K562 (cell line): ENCODE data around the gene HELB. TPM values are rescaled to one million over a fixed set of nuclear protein-coding genes. Genes with fewer than 3 reads are reported as not detected.
A peak's percentile ranks its signal among the peaks of the same experiment; 100 is the strongest.

ENCODE experiments used
- ATAC-seq: fragments of 200-7000 bp; cut with Tn5 transposase; 3 replicates; pipeline ENCODE4 v1.9.1; 2020; ENCODE audit warnings: moderate library complexity
- BruUV-seq: library from RNA; stranded (reverse); fragments of 400-500 nt; replicated peaks from 2 replicates; lab custom pipeline; 2021; lab: Mats Ljungman, UMichigan
- CTCF ChIA-PET: fragments of 300-600 bp; formaldehyde crosslinking; extraction: SDS; loops from one replicate; lab custom pipeline; 2021; ENCODE audit warnings: low intra/inter-chr PET ratio; lab: Yijun Ruan, JAX
- POLR2A ChIA-PET: fragments of 300-600, 350-650 bp; sonication (Branson Sonifier 250); formaldehyde crosslinking; extraction: SDS; loops from one replicate; lab custom pipeline; 2021; ENCODE audit warnings: antibody characterized with exemption, inconsistent platforms; lab: Yijun Ruan, JAX
- DNase-seq, 4 experiments: peaks; one replicate each; pipeline versions ENCODE4 v3.0.0 to v3.0.0-alpha.2; 2011 to 2018; ENCODE audit warnings: low spot score in 3 of 4, mixed read lengths in 3 of 4; ENCODE audit errors: extremely low read depth in 1 of 4
- FAIRE-seq: peaks from 2 replicates; lab custom pipeline; 2011; peaks lifted over from hg19 to GRCh38; lab: Jason Lieb, UNC
- H2AFZ ChIP-seq: 2 replicates; pipeline ENCODE4 v1.6.0; 2011; ENCODE audit warnings: low read depth, low read length, control low read depth, inconsistent platforms
- H3K27ac ChIP-seq: fragments of 200-600 bp; 3 replicates; pipeline ENCODE4 v1.8.0; 2011; ENCODE audit warnings: low read depth, mild to moderate bottlenecking, control low read depth, inconsistent platforms, low read length, moderate library complexity, mixed read lengths; ENCODE audit errors: extremely low read depth
- H3K27me3 ChIP-seq, 2 experiments: fragments of 300-600 bp in 1 of 2; 2 replicates in 1 of 2; 3 replicates in 1 of 2; pipeline versions ENCODE4 v1.6.0 to v1.8.0; 2011; ENCODE audit warnings: inconsistent platforms in 2 of 2, low read length in 2 of 2, mild to moderate bottlenecking in 1 of 2, mixed read lengths in 1 of 2, moderate library complexity in 1 of 2; ENCODE audit not compliant: control insufficient read depth in 2 of 2, insufficient read depth in 2 of 2
- H3K36me3 ChIP-seq: fragments of 300-600 bp; 3 replicates; pipeline ENCODE4 v1.8.0; 2011; ENCODE audit warnings: mild to moderate bottlenecking, low read length, inconsistent platforms; ENCODE audit not compliant: control insufficient read depth, insufficient read depth
- H3K4me1 ChIP-seq, 2 experiments: fragments of 200-600 bp in 1 of 2; replicated peaks in 1 of 2; 2 replicates in 1 of 2; 3 replicates in 1 of 2; pipeline versions ENCODE4 v1.5.1 to v1.8.0; 2011; ENCODE audit warnings: inconsistent platforms in 2 of 2, low read length in 2 of 2, mild to moderate bottlenecking in 1 of 2, mixed read lengths in 1 of 2, moderate library complexity in 1 of 2; ENCODE audit not compliant: control insufficient read depth in 2 of 2, insufficient read depth in 2 of 2
- H3K4me2 ChIP-seq: 2 replicates; pipeline ENCODE4 v1.6.1; 2011; ENCODE audit warnings: low read length, control low read depth, inconsistent platforms, mixed read lengths; ENCODE audit not compliant: insufficient read depth
- H3K4me3 ChIP-seq: fragments of 200-600 bp; sonication (generic), shearing (Covaris generic); 2 replicates; pipeline ENCODE4 v1.5.1; 2016; ENCODE audit warnings: control low read depth, inconsistent platforms
- H3K79me2 ChIP-seq: fragments of 200-600 bp; 3 replicates; pipeline ENCODE4 v1.8.0; 2011; ENCODE audit warnings: low read length, inconsistent platforms; ENCODE audit not compliant: control insufficient read depth, insufficient read depth
- H3K9ac ChIP-seq, 2 experiments: 2 replicates each; pipeline versions ENCODE4 v1.6.0 to v1.6.1; 2011; ENCODE audit warnings: low read depth in 2 of 2, low read length in 2 of 2, control low read depth in 1 of 2, inconsistent platforms in 1 of 2, mild to moderate bottlenecking in 1 of 2, mixed read lengths in 1 of 2; ENCODE audit not compliant: insufficient read depth in 1 of 2
- H3K9me1 ChIP-seq: one replicate; pipeline ENCODE4 v1.6.0; 2011; ENCODE audit warnings: inconsistent platforms, mild to moderate bottlenecking, low read length, moderate library complexity; ENCODE audit not compliant: control insufficient read depth, insufficient read depth
- H3K9me3 ChIP-seq: replicated peaks from 2 replicates; pipeline ENCODE4 v1.5.1; 2011; ENCODE audit warnings: low read depth, low read length, inconsistent platforms; ENCODE audit not compliant: control insufficient read depth, insufficient read depth
- H4K20me1 ChIP-seq: replicated peaks from 2 replicates; pipeline ENCODE4 v1.6.1; 2011; ENCODE audit warnings: low read length, inconsistent platforms, mixed read lengths; ENCODE audit not compliant: control insufficient read depth, insufficient read depth
- ARID2 ChIP-seq: fragments of 450-650 bp; IDR thresholded peaks from 2 replicates; pipeline ENCODE4 v1.6.1; 2017; ENCODE audit warnings: antibody characterized with exemption, mild to moderate bottlenecking
- ESRRA ChIP-seq: fragments of 450-650 bp; IDR thresholded peaks from 2 replicates; pipeline ENCODE4 v1.6.1; 2014; ENCODE audit warnings: low read depth, mild to moderate bottlenecking, moderate library complexity, borderline replicate concordance
- KDM4B ChIP-seq, 2 experiments: fragments of 450-650 bp in 1 of 2; sonication (generic) in 1 of 2; IDR thresholded peaks; 2 replicates each; pipeline ENCODE4 v1.6.1; 2016 to 2017; ENCODE audit warnings: borderline replicate concordance in 2 of 2, antibody characterized with exemption in 1 of 2, low read depth in 1 of 2, mild to moderate bottlenecking in 1 of 2
- MYNN ChIP-seq, 2 experiments: sonication (generic); formaldehyde crosslinking in 1 of 2; IDR thresholded peaks; 2 replicates each; pipeline versions ENCODE4 v1.5.0 to v1.6.1; 2016 to 2020; ENCODE audit warnings: antibody characterized with exemption in 1 of 2, missing genetic modification reagents in 1 of 2
- NCOA6 ChIP-seq: fragments of 450-650 bp; IDR thresholded peaks from 2 replicates; pipeline ENCODE4 v1.6.1; 2017; ENCODE audit warnings: mild to moderate bottlenecking
- NUFIP1 ChIP-seq: fragments of 450-650 bp; IDR thresholded peaks from 2 replicates; pipeline ENCODE4 v1.6.1; 2018; ENCODE audit not compliant: partially characterized antibody
- POU5F1 ChIP-seq: fragments of 150-350 bp; IDR thresholded peaks from 2 replicates; pipeline ENCODE4 v1.6.1; 2014; ENCODE audit warnings: borderline replicate concordance, low read length, low read depth, mild to moderate bottlenecking; ENCODE audit not compliant: partially characterized antibody
- RBFOX2 ChIP-seq: fragments of 200-400 bp; formaldehyde crosslinking; IDR thresholded peaks from 2 replicates; pipeline ENCODE4 v1.6.1; 2017; ENCODE audit warnings: low read depth, mild to moderate bottlenecking, low read length, moderate library complexity
- ZNF143 ChIP-seq: sonication (generic); formaldehyde crosslinking; IDR thresholded peaks from 2 replicates; pipeline ENCODE4 v1.9.0; 2022; ENCODE audit warnings: mild to moderate bottlenecking, missing genetic modification reagents
- WGBS: fragments of 100-300 bp; shearing (Covaris generic); methylation state at CpG from one replicate; pipeline ENCODE4 v1.1.6; 2016; ENCODE audit warnings: low coverage, mixed read lengths; ENCODE audit not compliant: insufficient coverage; ENCODE audit errors: missing lambda C conversion rate; 5-methylcytosine and 5-hydroxymethylcytosine counted together
- in situ Hi-C: fragments of 300-500 bp; cut with MboI; formaldehyde crosslinking; loops from 4 replicates; pipeline ENCODE4 v1.15.0; 2018; ENCODE audit warnings: inconsistent platforms, mixed read lengths
- intact Hi-C: fragments of 100-400 bp; cut with micrococcal nuclease; formaldehyde crosslinking; loops from 2 replicates; pipeline ENCODE4 v1.14.2; 2022
- polyA plus RNA-seq, 8 experiments: library from polyadenylated mRNA; depleted of rRNA in 4 of 8; stranded (reverse) in 5 of 8; unstranded in 3 of 8; fragments of >200 nt; fragmentation: Nextera tagmentation in 2 of 8; fragmentation: Illumina TruSeq in 1 of 8; extraction: Ambion mirVana in 2 of 8; extraction: Trizol in 1 of 8; gene quantifications; 2 replicates each; pipeline versions ENCODE4 v1.2.1 to v1.2.3, GENCODE V29; 2011 to 2014; ENCODE audit warnings: inconsistent platforms in 1 of 8, missing spikeins in 1 of 8
- total RNA-seq, 7 experiments: library from RNA; depleted of rRNA in 6 of 7; stranded (reverse); fragments of >200 nt in 6 of 7; fragmentation: Illumina TruSeq in 2 of 7; extraction: Trizol in 2 of 7; gene quantifications; 2 replicates each; pipeline versions ENCODE4 v1.2.1 to v1.2.3, GENCODE V29; 2011 to 2021; ENCODE audit warnings: low replicate concordance in 1 of 7
- TF ChIP-seq, protein P1 (sequence below): fragments of 250-450 bp; sonication (Bioruptor Pico); IDR thresholded peaks from 2 replicates; pipeline ENCODE4 v1.4.0; 2020; ENCODE audit warnings: mild to moderate bottlenecking, moderate library complexity
- TF ChIP-seq, protein P2 (sequence below): sonication (generic); formaldehyde crosslinking; IDR thresholded peaks from 2 replicates; pipeline ENCODE4 v1.8.1; 2023; ENCODE audit warnings: mild to moderate bottlenecking, missing genetic modification reagents
- TF ChIP-seq, protein P3 (sequence below): fragments of 250-450 bp; sonication (Bioruptor Pico); IDR thresholded peaks from 2 replicates; pipeline ENCODE4 v1.8.0; 2021; ENCODE audit warnings: moderate library complexity, mild to moderate bottlenecking, inconsistent platforms

The HELB gene
- total and polyA plus RNA-seq, 9 of the 15 experiments (the other 6 are each of a cell fraction or from before 2014, with no cell fraction given) = 0.74 to 7.6 (median 2.4) TPM

DNA sequence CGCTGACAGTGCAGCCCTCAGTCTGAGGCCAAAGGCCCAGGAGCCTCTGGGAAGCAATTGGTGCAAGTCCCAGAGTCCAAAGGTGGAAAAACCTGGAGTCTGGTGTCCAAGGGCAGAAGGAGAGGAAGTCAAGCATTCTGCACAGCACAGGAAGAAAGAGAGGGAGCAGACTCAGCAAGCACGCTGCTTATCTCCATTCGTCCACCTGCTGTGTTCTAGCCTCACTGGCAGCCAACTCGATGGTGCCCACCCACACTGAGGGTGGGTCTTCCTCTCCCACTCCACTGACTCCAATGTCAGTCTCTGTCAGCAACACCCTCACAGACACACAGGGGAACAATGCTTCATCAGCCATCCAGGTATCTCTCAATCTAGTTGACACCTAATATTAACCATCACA, 38.8 kb downstream of the HELB start:
- Histone ChIP-seq H4K20me1 (no peaks in the 10 kb centered on the region), H3K4me2 (no peak overlapping the region), H3K27me3 (no peaks in the 10 kb centered on the region), H3K9me3 (no peaks in the 10 kb centered on the region; the same call in 1 of the 2 replicates), H3K36me3 (peaks cover 6% of the 10 kb centered on the region; the same call in 2 of the 3 replicates), H3K79me2 (no peaks in the 10 kb centered on the region), H3K4me3 (no peak overlapping the region), H3K4me1 (peaks cover 0 to 7% of the 10 kb centered on the region in 2 experiments; a peak in 2 of 5 replicates), H2AFZ (no peak overlapping the region), H3K9me1 (no peaks in the 10 kb centered on the region), H3K27ac (no peak overlapping the region), H3K9ac (no peak overlapping the region)
- 27% methylated on average over 4 of the region's 4 CpGs for WGBS
- ATAC-seq (no peak), DNase-seq (peak in 1 of 4 experiments; percentile 6), FAIRE-seq (no peak)
- intact Hi-C loops (no loop called here), in situ Hi-C loops (no loop called here)
- CTCF ChIA-PET = no interaction called here
- BruUV-seq = no TSS peak
- POLR2A ChIA-PET = interaction anchor here (0.7 to 1.5 kb wide), 2 partner anchors 12 to 13 kb away, joined by 3 read pairs; no protein-coding TSS in a partner anchor
- TF ChIP-seq ESRRA (no peak), ZNF143 (CRISPR knock-in tag) (no peak), NUFIP1 (no peak), ARID2 (no peak), RBFOX2 (no peak), POU5F1 (no peak), MYNN (IDR thresholded peaks at IDR 0.05) (no peak), MYNN (CRISPR knock-in tag; IDR thresholded peaks at IDR 0.05) (no peak), NCOA6 (no peak), KDM4B (IDR thresholded peaks at IDR 0.05; ENCODE audit: borderline replicate concordance in 2 of 2, low read depth in 1 of 2) (no peak)
- TF ChIP-seq, protein P1, sequence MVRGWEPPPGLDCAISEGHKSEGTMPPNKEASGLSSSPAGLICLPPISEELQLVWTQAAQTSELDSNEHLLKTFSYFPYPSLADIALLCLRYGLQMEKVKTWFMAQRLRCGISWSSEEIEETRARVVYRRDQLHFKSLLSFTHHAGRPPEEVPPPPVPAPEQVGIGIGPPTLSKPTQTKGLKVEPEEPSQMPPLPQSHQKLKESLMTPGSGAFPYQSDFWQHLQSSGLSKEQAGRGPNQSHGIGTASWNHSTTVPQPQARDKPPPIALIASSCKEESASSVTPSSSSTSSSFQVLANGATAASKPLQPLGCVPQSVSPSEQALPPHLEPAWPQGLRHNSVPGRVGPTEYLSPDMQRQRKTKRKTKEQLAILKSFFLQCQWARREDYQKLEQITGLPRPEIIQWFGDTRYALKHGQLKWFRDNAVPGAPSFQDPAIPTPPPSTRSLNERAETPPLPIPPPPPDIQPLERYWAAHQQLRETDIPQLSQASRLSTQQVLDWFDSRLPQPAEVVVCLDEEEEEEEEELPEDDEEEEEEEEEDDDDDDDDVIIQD (CRISPR knock-in tag) = no peak
- TF ChIP-seq, protein P2, sequence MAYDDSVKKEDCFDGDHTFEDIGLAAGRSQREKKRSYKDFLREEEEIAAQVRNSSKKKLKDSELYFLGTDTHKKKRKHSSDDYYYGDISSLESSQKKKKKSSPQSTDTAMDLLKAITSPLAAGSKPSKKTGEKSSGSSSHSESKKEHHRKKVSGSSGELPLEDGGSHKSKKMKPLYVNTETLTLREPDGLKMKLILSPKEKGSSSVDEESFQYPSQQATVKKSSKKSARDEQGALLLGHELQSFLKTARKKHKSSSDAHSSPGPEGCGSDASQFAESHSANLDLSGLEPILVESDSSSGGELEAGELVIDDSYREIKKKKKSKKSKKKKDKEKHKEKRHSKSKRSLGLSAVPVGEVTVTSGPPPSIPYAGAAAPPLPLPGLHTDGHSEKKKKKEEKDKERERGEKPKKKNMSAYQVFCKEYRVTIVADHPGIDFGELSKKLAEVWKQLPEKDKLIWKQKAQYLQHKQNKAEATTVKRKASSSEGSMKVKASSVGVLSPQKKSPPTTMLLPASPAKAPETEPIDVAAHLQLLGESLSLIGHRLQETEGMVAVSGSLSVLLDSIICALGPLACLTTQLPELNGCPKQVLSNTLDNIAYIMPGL (CRISPR knock-in tag) = no peak
- TF ChIP-seq, protein P3, sequence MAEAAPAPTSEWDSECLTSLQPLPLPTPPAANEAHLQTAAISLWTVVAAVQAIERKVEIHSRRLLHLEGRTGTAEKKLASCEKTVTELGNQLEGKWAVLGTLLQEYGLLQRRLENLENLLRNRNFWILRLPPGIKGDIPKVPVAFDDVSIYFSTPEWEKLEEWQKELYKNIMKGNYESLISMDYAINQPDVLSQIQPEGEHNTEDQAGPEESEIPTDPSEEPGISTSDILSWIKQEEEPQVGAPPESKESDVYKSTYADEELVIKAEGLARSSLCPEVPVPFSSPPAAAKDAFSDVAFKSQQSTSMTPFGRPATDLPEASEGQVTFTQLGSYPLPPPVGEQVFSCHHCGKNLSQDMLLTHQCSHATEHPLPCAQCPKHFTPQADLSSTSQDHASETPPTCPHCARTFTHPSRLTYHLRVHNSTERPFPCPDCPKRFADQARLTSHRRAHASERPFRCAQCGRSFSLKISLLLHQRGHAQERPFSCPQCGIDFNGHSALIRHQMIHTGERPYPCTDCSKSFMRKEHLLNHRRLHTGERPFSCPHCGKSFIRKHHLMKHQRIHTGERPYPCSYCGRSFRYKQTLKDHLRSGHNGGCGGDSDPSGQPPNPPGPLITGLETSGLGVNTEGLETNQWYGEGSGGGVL (CRISPR knock-in tag) = no peak
